Fibroblast of mammary gland (primary cell): Measurements from ENCODE around the gene LRRC45.

Experiments used
- DNase-seq: peaks from one replicate; pipeline ENCODE4 v3.0.0-alpha.2; 2010; ENCODE audit warnings: low read depth
- H3K4me3 ChIP-seq: 2 replicates; pipeline ENCODE4 v1.5.1; 2011; ENCODE audit warnings: low read depth, mild to moderate bottlenecking, low read length, moderate library complexity; ENCODE audit not compliant: control insufficient read depth
- CTCF ChIP-seq: conservative IDR thresholded peaks from 2 replicates; pipeline ENCODE4 v1.5.1; 2011; ENCODE audit warnings: low read depth, low read length, inconsistent platforms; ENCODE audit not compliant: control insufficient read depth, insufficient read depth

The LRRC45 gene

GRCh38 chr17:82043507-82043906 is 20.4 kb downstream of the LRRC45 start:
- DNase-seq = no peak
- no peak for TF ChIP-seq CTCF
- H3K4me3 ChIP-seq = no peak overlapping the region

- no peak overlapping the region for H3K4me3 ChIP-seq
- no peak for DNase-seq
- no peak for TF ChIP-seq CTCF
These were observed 22.9 kb downstream of the LRRC45 start for GRCh38 chr17:82045936-82046484.

DNA sequence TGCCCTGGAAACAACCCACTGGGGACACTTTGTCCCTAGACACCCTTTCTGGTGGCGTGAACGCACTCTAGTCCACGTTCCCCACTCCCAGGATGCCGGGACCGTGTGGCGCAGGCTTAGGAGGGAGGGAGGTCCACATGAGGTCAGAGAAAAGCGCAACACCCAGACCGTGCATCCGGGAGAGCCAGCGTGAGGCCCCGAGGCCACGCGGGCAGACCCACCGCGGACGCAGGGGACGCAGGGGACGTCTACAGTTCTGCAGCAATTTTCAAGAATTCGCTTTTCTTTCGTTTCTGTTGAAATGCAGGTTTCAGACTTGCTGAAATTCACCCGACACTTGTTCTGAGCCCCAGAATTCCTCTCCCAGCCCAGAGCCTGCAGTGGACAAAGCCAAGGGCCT is 23.8 kb downstream of the LRRC45 start:
- no peak for DNase-seq
- no peak overlapping the region for H3K4me3 ChIP-seq
- TF ChIP-seq CTCF = no peak

- no peak overlapping the region for H3K4me3 ChIP-seq
- no peak for DNase-seq
- no peak for TF ChIP-seq CTCF
These were observed 24.3 kb downstream of the LRRC45 start for GRCh38 chr17:82047379-82047778.

DNA sequence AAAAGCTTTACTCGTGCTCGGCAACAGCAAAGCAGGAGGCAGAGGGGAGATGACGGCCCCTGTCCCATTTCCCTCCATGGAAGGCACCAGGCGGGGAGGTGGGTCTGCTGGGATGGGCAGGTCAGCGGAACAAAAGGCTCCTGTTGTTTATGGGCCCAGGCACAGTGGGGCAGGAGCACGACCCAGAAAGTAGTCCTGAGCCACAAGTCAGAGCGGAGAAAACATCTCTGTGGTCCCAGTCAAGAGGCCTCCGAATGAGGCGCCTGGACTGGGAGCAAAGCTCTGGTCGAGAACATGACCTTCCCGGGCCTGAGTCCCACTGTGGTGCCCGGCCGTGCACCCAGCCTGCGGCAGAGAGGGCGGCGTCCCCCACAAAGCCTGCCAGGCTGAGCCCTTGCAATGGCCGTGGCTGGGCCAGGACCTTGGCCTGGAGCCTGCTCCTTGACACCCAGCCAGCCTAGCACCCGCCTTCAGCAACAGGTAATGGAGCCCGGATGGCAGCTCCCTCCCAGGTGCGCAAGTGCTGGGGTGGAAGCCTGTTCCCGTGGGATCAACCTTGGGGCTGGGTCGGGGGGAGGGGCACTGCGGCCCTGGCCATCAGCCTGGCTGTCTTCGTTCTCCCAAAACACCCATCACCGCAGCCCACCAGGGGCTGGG is 24.9 kb downstream of the LRRC45 start:
- no peak for DNase-seq
- TF ChIP-seq CTCF = no peak
- no peak overlapping the region for H3K4me3 ChIP-seq

- TF ChIP-seq CTCF = no peak
- no peak for DNase-seq
- no peak overlapping the region for H3K4me3 ChIP-seq
These were observed 25.5 kb downstream of the LRRC45 start for GRCh38 chr17:82048571-82048971.
